ENCODE data around the gene ZSCAN16. TPM values are rescaled to one million over a fixed set of nuclear protein-coding genes. Genes with fewer than 3 reads are reported as not detected.

Gene ZSCAN16
- total RNA-seq, 1 donor from 2014 or later, result 6.8 TPM

- H3K9me3 ChIP-seq, result no peaks in the 10 kb centered on the region
- ATAC-seq, result no peak
- no peaks in the 10 kb centered on the region for H3K27me3 ChIP-seq (ENCODE audit: low read depth)
- H3K4me3 ChIP-seq, result no peak overlapping the region
- intact Hi-C loops (cut with DNase I), result no loop called here
- DNase-seq, result no peak
- H3K36me3 ChIP-seq, result no peaks in the 10 kb centered on the region
- H3K4me1 ChIP-seq, result no peaks in the 10 kb centered on the region
- no peak overlapping the region for H3K27ac ChIP-seq
- TF ChIP-seq CTCF (IDR thresholded peaks at IDR 0.05), result no peak
Measured at GRCh38 chr6:28171271-28171670, 46.9 kb downstream of the ZSCAN16 start.

- no peak for TF ChIP-seq CTCF (IDR thresholded peaks at IDR 0.05)
Measured at GRCh38 chr6:28172006-28172405, 47.6 kb downstream of the ZSCAN16 start.

GRCh38 chr6:28176373-28176772 is 52.0 kb downstream of the ZSCAN16 start:
- Histone ChIP-seq H3K27me3 (ENCODE audit: low read depth) (peaks cover 13% of the 10 kb centered on the region), H3K4me3 (no peak overlapping the region), H3K4me1 (no peaks in the 10 kb centered on the region), H3K9me3 (no peaks in the 10 kb centered on the region), H3K27ac (no peak overlapping the region), H3K36me3 (no peaks in the 10 kb centered on the region)
- intact Hi-C loops (cut with DNase I), result no loop called here
- ATAC-seq (no peak), DNase-seq (no peak)
- no peak for TF ChIP-seq CTCF (IDR thresholded peaks at IDR 0.05)

More at GRCh38 chr6:28172006-28172405, 47.6 kb downstream of the ZSCAN16 start:
- no peaks in the 10 kb centered on the region for H3K9me3 ChIP-seq
- DNase-seq, result no peak
- H3K36me3 ChIP-seq, result no peaks in the 10 kb centered on the region
- H3K4me3 ChIP-seq, result no peak overlapping the region
- no peaks in the 10 kb centered on the region for H3K27me3 ChIP-seq (ENCODE audit: low read depth)
- no peak for ATAC-seq
- intact Hi-C loops (cut with DNase I), result no loop called here
- H3K27ac ChIP-seq, result no peak overlapping the region
- no peaks in the 10 kb centered on the region for H3K4me1 ChIP-seq

Other genes starting within 250 kb of the ZSCAN16 start
- gene OR2B2, start 212.2 kb upstream of the ZSCAN16 start, total RNA-seq, result not detected
- not detected for gene OR2B6, start 167.4 kb upstream of the ZSCAN16 start, total RNA-seq
- 2.2 TPM for gene ZNF165, start 44.0 kb upstream of the ZSCAN16 start, total RNA-seq
- gene ZKSCAN8, start 17.3 kb downstream of the ZSCAN16 start, total RNA-seq, result 20.6 TPM
- 11.3 TPM for gene ZSCAN9, start 100.7 kb downstream of the ZSCAN16 start, total RNA-seq
- 6.2 TPM for gene ZKSCAN4, start 127.7 kb downstream of the ZSCAN16 start, total RNA-seq
- gene NKAPL, start 134.7 kb downstream of the ZSCAN16 start, total RNA-seq, result 0.30 TPM
- gene ZSCAN26, start 142.5 kb downstream of the ZSCAN16 start, total RNA-seq, result 12.2 TPM
- 3.5 TPM for gene PGBD1, start 157.0 kb downstream of the ZSCAN16 start, total RNA-seq
- gene ZSCAN31, start 211.5 kb downstream of the ZSCAN16 start, total RNA-seq, result 15.7 TPM
- 8.8 TPM for gene ZKSCAN3, start 225.3 kb downstream of the ZSCAN16 start, total RNA-seq